Measurements from ENCODE around the gene COX7A2L.
"Not testable (repeated sequence)": the region's sequence is repeated elsewhere in the genome, so short reads cannot be mapped to it uniquely, and the experiment has no call there.

COX7A2L gene

GRCh38 chr2:42339191-42339912, 21.7 kb downstream of the COX7A2L start:
- no peak for DNase-seq (ENCODE audit: low read depth in 2 of 2)

- no peak for DNase-seq (ENCODE audit: low read depth in 2 of 2)
Measured at GRCh38 chr2:42338567-42339190, 22.3 kb downstream of the COX7A2L start.

- no peak for DNase-seq (ENCODE audit: low read depth in 2 of 2)
Measured at GRCh38 chr2:42337846-42338566, 23.0 kb downstream of the COX7A2L start.

GRCh38 chr2:42337356-42337820, 23.6 kb downstream of the COX7A2L start:
- DNase-seq (ENCODE audit: low read depth in 2 of 2) = no peak

- no peak for DNase-seq (ENCODE audit: low read depth in 2 of 2)
Measured at GRCh38 chr2:42336361-42336965, 24.6 kb downstream of the COX7A2L start.

- DNase-seq (ENCODE audit: low read depth in 2 of 2) = no peak
Measured at GRCh38 chr2:42335514-42336104, 25.4 kb downstream of the COX7A2L start.

GRCh38 chr2:42334865-42335264, 26.2 kb downstream of the COX7A2L start:
- not testable (repeated sequence) for DNase-seq (ENCODE audit: low read depth in 2 of 2)

- DNase-seq (ENCODE audit: low read depth in 2 of 2) = no peak
Measured at GRCh38 chr2:42334220-42334619, 26.8 kb downstream of the COX7A2L start.

- no peak for DNase-seq (ENCODE audit: low read depth in 2 of 2)
Measured at GRCh38 chr2:42333579-42333978, 27.4 kb downstream of the COX7A2L start.

GRCh38 chr2:42332575-42332974, 28.4 kb downstream of the COX7A2L start:
- no peak for DNase-seq (ENCODE audit: low read depth in 2 of 2)

DNA sequence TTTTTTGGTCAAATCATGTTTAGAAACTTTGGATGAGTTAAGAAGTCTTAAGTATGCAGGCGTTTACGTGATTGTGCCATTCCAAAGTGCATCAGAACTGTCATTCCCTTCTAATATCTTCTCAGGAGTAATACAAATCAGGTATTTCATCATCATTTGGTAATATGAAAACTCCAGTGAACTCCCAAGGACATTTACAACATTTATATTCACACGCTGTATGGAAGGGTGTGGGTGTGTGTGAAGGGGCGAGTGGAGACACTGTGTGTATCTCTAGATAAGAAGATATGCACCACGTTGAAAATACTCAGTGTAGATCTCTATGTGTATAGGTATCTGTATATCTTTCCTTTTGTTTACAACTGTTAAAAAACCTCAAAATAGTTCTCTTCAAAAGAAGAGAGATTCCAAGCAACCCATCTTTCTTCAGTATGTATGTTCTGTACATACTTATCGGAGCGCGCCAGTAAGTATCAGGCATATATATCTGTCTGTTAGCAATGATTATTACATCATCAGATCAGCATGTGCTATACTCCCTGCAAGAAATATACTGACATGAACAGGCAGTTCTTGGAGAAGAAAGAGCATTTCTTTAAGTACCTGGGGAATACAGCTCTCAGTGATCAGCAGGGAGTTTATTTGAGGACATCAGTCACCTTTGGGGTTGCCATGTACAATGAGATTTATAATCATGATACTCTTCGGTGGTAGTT, 29.3 kb downstream of the COX7A2L start:
- no peak for DNase-seq (ENCODE audit: low read depth in 2 of 2)

DNA sequence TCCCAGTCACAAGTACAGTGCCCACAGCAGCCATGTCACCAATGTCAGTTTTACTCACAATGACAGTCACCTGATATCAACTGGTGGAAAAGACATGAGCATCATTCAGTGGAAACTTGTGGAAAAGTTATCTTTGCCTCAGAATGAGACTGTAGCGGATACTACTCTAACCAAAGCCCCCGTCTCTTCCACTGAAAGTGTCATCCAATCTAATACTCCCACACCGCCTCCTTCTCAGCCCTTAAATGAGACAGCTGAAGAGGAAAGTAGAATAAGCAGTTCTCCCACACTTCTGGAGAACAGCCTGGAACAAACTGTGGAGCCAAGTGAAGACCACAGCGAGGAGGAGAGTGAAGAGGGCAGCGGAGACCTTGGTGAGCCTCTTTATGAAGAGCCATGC, 31.3 kb downstream of the COX7A2L start:
- no peak for DNase-seq (ENCODE audit: low read depth in 2 of 2)

- DNase-seq (ENCODE audit: low read depth in 2 of 2) = no peak
Measured at GRCh38 chr2:42328923-42329322, 32.1 kb downstream of the COX7A2L start.

- DNase-seq (ENCODE audit: low read depth in 2 of 2) = no peak
Measured at GRCh38 chr2:42328148-42328833, 32.7 kb downstream of the COX7A2L start.

GRCh38 chr2:42327125-42327524, 33.9 kb downstream of the COX7A2L start:
- no peak for DNase-seq (ENCODE audit: low read depth in 2 of 2)

DNA sequence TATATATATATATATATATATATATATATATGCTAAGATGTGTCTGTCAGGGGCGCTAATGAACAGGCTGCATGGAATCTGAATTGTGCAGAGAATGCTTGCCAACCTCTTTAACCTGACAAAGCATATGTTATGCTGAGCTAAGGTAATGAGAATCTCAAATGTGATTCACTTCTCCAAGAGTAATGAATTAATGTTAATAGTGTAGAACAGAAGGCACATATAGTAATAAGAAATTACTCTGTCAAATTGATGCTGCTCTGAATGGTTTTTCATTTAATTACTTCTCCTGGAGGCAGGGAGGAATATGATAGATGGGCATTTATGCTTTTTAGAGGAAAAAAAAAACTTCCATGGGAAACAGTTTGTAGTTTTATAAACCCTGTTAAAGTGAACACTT, 35.4 kb downstream of the COX7A2L start:
- no peak for DNase-seq (ENCODE audit: low read depth in 2 of 2)

- no peak for DNase-seq (ENCODE audit: low read depth in 2 of 2)
Measured at GRCh38 chr2:42324949-42325348, 36.1 kb downstream of the COX7A2L start.

- DNase-seq (ENCODE audit: low read depth in 2 of 2) = no peak
Measured at GRCh38 chr2:42324244-42324643, 36.8 kb downstream of the COX7A2L start.

DNA sequence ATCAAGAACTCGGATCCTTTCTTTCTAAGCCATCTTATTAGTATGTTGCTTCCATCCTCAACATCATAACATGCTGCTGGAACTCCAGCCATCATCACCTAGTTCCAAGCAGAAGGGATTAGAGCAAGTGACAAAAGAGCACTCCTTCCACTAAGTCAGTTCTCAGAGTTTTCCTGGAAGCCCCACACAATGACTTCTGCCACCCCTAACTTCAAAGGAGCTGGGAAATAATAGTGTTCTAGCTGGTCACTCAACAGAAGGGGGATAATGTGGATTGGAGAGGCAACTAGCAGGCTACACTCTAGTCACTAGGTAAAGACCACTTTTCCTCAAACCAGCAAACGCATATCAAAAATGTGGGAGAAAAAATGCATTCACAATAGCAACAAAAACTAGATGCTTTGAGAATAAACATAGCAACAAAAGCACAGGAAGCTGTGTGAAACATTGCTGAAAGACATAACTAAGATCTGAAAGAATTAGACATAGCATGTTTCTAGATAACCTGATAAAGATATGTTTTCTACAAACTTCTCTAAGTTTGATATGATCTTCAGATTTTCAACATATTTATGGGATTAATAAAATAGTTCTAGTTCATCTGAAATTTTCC, 39.5 kb downstream of the COX7A2L start:
- DNase-seq (ENCODE audit: low read depth in 2 of 2) = no peak

- DNase-seq (ENCODE audit: low read depth in 2 of 2) = no peak
Measured at GRCh38 chr2:42319265-42319664, 41.8 kb downstream of the COX7A2L start.
